HT1080 (cell line): Measurements from ENCODE around the gene CALD1. TPM values are rescaled to one million over a fixed set of nuclear protein-coding genes. Genes with fewer than 3 reads are reported as not detected.

ENCODE experiments used
- DNase-seq: peaks from one replicate; pipeline ENCODE4 v3.0.0-alpha.2; 2015; ENCODE audit warnings: low read depth
- total RNA-seq: library from RNA; depleted of rRNA; stranded (reverse); fragments of >200 nt; shearing (Covaris generic); gene quantifications from 2 replicates; pipeline ENCODE4 v1.2.3, GENCODE V29; 2014

Gene CALD1
- total RNA-seq, 1 experiment from 2014 or later: 57.3 TPM

DNA sequence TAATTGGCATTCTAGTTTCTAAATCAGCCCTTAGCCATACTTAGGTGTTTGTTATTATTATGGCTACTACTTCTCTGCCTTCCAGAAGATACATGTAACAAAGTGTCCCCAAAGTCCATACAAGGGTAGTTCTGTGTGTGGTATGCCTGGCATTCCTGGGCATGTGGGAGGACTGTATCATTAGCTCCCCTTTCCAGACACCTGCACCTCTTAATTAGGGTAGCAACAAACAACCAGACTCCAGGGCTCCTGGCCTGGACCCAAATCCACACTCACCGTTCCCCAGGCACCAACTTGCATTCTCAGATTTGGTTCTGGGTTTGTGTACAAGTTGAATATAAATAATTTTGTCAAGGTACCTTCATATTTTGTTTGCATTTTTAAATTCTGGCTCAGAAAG lies 15.5 kb upstream of the CALD1 start:
- DNase-seq: no peak

DNA sequence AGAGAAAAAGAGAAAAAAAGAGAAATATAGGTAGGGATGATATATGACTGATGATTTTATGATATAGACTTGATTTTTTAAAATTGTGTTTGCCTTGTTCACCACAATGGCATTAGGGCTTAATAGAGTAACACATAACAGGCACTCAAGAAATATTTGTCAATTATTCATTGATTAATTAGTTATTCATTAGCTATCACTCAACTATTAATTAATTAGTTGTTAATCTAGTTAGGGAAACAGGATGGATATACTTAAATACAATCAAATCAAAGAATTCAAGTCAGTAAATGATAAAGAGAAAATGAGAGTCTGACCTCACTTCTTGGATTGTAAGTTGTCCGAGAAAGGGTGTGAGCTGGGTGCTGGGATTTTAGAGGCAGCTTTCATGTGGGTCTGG lies 15.1 kb upstream of the CALD1 start:
- DNase-seq: no peak

- peak; percentile 19 for DNase-seq
Observed at GRCh38 chr7:134766779-134767519, 12.5 kb upstream of the CALD1 start.

- DNase-seq: no peak
Observed at GRCh38 chr7:134767520-134768168, 11.8 kb upstream of the CALD1 start.

GRCh38 chr7:134768243-134768642 lies 11.2 kb upstream of the CALD1 start:
- no peak for DNase-seq

GRCh38 chr7:134770676-134771075 lies 8.8 kb upstream of the CALD1 start:
- no peak for DNase-seq

DNA sequence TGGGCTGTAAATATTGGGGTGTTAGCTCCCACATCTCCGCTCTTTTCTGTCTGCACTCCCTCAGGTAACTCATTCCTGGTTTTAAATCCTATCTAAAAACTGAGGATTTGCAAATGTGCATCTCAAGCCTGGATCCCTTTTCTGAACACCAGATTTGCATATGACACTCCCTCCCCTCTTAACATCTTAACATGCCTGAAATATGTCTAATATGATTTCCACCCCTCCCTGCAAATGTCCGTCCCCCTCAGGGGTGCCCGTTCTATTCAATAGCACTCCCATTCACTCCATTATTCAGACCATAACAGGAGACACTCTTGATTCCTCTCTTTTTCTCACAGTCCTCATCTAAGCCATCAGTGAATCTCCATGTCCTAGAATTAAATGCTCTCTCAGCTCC lies 8.3 kb upstream of the CALD1 start:
- DNase-seq: no peak

DNA sequence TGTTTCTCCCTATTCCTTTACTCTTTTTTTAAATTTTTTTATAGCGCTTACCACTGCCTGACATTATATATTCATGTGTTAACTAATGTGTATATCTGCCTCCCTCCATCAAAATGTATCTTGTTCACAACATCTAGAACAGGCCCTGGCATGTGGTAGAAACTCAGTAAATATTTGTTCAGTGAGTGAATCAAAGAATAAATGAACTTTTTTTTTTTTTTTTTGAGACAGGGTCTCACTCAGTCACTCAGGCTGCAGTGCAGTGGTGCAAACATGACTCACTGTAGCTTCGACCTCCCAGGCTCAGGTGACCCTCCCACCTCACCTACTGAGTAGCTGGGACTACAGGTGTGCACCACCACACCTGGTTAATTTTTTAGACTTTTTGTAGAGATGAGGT lies 7.5 kb upstream of the CALD1 start:
- peak; percentile 15 for DNase-seq

GRCh38 chr7:134772401-134772800 lies 7.0 kb upstream of the CALD1 start:
- DNase-seq: no peak

- no peak for DNase-seq
Observed at GRCh38 chr7:134773164-134773563, 6.3 kb upstream of the CALD1 start.

DNA sequence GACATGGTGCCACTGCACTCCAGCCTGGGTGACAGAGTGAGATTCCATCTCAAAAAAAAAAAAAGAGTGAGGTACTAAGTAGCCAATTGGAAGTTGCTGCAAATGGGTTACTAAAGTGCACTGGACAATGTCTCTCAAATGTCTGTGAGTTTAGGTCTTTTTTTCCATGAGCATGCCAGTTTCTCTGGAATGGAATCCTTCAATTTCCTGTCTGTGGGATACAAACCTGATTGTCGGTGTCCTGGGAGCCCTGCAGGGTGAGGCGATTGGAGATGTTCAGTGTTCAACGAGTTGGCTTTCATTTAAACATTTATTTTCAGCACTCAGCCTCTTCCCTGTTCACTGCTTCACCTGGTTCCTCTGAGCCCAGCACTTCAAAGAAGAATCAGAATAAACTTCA lies 5.3 kb upstream of the CALD1 start:
- no peak for DNase-seq

DNA sequence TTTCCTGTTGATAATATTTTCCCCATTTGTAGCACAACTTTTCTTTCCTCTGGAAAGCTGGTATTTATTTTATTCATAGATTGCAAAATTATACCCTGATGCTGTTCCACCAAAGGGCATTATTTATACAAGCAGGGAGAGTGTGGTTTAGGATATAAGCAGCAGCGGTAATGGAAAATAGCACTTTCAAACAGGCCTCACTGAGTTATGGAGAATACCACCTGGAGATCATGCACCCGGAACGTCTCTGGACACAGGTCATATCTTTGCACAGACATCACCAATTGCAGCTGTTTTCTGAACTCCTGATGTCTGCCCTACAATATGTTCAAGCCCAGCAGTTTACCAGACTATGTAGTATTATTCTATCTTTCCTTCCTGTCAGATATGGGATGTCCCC lies 2.0 kb upstream of the CALD1 start:
- no peak for DNase-seq

DNA sequence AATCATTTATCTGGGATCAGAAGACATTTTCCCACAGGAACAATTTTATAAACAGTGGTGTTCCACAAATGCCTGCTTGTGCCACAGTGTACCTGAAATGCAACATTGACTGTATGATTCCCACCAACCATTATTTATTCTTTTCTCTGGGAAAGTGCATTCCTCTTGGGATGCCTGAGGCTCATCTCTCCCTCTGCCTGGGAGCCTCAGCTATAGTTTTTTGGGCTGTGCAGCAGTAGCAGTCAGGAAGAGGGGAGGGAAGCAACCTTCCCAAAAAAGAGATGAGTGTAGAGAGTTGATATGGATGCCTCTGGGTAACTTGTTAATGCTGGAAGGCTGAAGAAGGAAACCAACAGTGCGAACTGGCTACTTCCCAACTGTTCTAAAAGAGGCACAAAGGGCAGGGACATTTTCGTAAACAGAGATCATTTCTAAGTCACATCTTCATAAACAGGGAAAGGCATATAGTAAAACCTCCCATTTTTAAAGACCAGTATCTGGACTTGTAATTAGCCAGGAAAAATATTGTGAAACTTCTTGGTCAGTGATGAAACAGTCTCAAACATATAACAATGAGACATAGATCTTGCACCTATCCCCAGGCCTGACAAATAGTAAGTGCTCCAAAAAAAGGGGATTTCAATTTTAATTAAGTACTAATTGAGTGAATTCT lies 1.4 kb upstream of the CALD1 start:
- DNase-seq: peak; percentile 7

DNA sequence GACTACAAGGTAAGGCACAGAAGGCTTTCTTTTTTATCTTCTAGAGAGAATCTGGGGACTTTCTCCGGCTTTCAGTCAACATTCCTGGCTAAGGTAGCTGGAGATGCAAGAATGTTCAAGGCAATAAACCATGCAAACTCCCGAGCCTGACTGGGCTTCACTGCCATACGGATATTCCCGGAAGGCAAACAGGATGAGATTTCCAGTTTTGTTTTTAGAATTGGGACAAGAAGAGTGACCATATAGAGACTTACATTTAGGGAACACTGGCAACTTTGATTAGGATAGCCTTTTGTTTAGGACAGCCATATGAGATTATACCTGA lies 269 bp downstream of the CALD1 start:
- no peak for DNase-seq

- peak; percentile 26 for DNase-seq
Observed at GRCh38 chr7:134780166-134780828, 863 bp downstream of the CALD1 start.

DNA sequence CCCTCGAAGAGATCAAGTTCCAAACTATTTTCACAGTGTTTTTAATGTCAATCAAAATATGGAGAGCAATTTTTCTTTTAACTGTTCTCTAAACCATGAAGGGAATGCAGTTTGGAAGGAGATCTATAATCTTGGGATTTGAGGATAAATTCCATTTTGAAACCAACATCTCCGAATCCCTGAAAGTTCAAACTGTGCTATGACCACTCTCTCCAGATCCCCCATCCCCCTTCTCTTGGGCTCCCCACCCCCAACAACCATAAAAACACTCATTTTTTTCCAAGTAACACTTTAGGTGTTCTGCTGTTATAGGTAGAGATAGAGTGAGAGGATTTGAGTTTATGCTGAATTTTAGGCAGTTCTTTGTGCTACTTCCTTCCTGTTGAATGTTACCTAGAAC lies 1.7 kb downstream of the CALD1 start:
- DNase-seq: no peak

DNA sequence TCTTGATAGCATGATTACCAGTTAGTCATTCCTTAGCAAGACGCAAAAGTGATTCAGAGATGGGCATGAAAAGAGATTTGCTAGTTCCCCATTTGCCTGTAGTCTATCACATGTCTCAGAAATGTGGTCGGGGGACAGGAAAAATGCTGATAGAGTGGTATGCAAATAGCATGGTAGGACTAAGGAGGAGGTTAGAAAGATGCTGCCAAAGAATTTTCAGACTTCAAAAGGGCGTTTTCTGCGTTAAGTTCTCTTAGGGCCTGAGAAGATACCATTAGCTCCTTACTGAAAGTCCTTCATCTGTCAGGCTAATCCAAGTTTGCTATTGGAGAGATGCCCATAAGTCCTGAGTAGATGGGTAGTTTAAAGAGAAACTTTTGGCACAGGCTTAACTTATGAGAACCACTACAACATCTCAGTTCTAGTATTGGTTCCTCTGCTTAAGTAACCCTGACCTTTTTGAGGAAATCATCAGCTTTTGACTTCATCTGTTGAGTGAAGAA lies 2.7 kb downstream of the CALD1 start:
- peak; percentile 24 for DNase-seq

GRCh38 chr7:134783294-134784069 lies 4.0 kb downstream of the CALD1 start:
- DNase-seq: no peak

DNA sequence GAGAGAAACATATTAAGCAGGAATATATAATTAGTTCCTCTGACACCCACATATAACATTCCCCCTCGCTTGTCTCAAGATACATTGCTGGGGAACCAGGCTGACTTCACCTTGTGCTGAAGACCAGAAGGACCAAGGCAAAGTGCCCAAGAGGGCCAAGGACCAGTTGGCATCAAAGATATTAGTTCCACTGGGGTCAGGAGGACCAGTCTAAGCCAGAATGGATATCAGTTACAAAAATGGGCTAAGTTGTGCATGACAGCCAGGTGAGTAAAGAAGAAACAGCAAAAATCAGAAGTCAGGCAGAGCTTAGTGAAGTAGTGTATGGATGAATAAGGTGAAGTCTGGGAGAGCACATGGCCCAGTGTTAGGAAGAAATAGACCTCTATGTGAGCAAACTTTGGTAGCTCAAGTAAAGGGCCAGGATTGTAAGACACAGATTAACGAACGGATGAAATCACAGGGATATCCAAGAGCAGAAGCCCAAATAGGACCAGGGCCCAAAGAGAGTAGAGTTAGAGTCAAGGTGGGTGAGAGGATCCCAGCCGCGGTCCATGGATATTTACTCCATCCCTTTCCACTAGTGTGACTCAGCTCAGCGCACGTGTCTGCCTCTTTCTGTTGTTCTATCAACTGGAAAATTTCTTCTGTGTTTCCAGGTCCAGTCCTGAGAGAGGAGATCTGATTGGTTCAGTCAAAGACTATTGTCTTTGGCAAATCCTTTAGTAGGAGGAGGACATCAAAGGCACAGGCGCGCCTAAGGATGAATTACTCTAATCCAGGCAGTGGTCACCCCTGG lies 5.0 kb downstream of the CALD1 start:
- DNase-seq: no peak

DNA sequence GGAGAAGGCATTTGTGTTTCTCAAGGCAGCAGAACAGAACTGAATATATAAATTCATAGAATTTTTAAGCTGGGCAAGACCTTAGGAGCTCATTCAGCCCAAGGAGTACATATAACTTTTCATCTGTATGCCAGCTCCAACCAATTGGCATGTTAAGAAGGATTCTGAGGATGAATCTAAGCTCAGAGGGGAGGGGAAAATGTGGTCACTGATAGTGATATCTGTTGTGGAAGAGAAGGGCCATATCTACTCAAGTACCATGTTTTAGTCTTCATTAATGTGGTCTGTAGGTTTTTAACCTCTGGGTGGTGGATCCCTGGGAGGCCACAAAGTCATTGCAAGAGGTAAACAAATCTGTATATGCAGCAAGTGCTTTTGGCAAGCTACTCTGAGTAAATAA lies 6.4 kb downstream of the CALD1 start:
- no peak for DNase-seq
